ENCODE measurements around the gene WDR1.

Gene WDR1

DNA sequence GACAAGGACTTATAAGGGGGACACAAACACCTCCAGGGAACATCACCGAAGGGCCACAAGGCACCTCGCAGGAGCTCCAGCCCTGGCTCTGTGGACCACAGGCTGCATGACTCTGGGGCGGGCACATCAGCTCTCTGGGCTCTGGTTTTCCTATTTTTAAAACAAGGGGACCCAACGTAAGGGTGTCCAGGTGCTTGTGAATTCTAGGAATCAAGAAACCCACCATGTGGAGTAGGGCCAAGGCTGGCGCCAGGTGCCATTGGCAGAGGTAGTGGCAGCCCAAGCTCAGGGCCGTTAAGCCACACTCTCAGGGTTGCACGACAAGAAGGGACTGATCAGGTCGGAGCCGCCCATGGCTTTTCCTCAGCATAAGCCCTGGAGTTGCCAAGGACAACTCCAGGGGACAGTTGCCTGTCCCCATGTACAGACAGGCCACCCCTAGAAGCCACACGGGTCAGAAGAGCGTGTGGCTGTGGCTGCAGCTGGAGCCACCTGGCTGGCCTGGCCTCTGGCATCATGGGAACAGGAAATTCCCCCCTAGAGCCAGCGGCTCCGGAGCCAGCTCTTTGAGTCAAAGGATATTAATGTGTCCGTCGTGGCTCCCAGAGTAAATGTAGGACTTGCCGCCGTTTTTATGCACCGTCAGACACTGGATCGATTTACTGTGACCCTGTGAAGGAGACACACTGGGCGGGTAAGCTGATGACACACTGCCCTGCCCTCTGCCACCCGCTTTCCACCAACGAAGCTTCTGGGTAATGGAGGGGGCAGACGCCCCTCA lies 32.5 kb downstream of the WDR1 start:
- no peak for DNase-seq

DNA sequence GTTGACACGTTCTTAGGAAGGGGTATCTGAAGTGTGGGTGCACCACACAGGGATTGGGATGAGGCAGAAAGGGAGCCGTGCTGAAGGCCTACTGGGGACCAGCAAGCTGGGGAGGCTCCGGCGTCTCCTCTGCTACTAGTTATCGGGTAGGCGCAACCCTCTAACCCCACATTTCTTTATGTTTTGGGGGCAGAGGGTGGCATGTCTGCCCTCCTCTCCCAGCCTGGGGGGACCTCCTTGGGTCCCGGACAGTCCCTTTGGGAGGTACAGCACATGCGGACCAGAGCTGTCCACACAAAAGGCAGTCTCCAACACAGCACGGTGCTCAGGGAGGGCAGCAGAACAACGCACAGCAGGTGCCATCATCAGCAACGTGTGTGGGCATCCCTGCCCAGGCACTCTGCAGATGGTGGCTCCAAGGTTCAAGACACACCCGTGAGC lies 33.2 kb downstream of the WDR1 start:
- DNase-seq = no peak

- DNase-seq = no peak
Measured at GRCh38 chr4:10082459-10083272, 33.9 kb downstream of the WDR1 start.

DNA sequence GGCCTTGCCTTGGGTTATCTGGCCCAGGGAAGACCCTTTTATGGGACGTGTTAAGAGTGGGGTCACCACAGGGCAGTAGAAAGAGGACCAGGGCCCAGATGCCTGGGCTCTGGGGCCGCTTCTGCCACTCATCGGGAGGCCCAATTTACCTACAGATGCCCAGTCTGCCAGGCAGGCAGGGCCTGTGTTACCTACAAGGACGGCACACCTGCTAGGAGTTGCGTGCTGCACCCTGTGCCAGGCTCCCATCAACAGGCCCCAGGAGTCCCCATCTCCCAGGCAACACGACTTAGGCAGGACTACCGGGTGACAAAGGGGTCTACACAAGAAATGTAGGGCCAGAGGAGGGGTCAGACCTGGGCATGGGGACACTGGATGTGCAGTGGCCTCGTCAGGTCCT lies 34.6 kb downstream of the WDR1 start:
- no peak for DNase-seq

DNA sequence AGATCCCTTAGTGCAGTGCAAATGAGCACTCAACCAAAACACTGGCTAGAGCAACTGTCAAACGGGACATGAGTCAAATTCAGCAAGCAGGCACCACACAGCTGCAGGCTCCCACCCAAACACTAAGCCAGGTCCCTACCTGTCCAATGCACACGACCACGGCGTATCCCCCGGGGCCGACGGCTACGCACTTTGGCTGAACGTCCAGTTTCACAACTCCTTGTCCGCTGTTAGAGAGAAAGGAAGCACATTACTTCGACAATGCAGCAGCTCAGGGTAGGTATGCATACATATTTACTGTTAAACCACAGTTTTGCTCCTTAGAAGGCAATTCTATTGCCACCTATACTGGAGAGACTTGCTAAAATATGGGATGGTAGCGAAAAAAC lies 35.4 kb downstream of the WDR1 start:
- DNase-seq = no peak

- DNase-seq = no peak
Measured at GRCh38 chr4:10080589-10081217, 35.9 kb downstream of the WDR1 start.

DNA sequence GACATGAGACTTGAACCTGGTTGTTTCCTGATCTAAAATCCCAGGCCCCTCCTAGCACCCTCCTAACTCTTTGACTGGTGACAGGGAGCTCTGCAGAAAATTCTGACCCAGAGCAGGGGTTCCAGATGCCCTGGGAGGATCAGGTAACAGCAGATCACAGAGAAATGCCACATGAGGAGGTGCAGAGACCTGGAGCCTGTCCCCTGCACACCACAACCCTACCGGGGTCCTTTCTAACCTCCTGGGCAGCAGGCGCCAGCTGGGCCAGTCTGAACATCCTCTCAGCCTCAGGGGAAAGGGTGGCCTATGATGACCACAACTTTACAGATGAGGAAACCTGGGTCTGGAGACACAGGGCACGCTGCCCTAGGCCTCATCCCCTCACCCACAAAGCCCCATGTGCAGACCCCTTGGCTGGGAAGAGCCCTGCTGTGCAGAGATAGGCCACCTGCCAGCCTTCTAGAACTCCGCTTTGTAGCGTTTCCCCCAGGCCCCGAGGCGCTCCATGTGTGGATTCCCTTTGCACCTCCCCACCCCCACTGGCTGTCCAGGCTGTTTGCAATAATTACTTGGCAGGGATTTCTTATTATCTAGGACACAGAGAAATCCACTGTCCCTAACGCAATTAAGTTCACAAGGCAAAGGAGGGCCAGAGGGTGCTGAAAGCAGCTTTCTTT lies 36.5 kb downstream of the WDR1 start:
- DNase-seq = no peak

GRCh38 chr4:10079256-10079655 lies 37.3 kb downstream of the WDR1 start:
- no peak for DNase-seq

- DNase-seq = no peak
Measured at GRCh38 chr4:10078481-10079233, 37.9 kb downstream of the WDR1 start.

DNA sequence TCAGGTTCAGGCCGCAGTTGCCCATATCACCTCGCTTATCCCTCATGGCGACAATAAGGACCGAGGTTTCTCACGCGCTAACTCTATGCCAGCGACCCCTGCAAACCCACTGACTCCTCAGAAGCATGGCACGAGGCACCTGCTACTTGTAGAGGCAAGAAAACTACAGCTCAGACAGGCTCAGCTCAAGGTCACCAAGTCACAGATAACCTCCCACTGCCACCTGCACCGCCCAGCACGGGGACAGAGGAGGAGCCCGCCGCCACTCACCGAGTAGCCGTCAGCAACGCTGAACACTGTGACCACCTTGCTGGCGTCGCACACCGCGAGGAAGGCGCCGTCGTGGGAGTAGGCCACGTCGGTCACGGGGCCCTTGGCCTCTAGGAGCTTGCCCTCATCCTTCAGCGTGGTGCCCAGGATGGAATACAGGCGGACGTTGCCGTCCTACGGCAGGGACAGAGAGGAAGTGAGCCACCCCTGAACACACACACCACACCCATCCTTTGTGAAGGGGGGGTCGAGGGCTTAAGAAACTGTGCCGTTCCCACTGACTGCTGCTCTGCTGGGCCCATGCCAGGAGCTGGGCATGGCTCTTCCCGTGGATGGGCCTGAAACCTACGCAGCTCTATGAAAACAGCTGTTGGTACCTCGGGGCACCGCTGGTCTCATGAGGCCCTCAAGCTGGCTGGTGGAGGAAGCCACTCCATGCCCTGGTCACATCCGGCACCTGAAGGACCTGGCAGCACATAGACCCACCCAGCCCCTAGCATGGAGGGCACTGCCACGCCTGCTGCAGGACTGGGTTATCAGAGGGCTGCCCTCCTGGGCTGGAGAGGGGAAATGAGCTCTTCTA lies 38.9 kb downstream of the WDR1 start:
- DNase-seq = no peak

GRCh38 chr4:10077076-10077475 lies 39.5 kb downstream of the WDR1 start:
- DNase-seq = no peak

DNA sequence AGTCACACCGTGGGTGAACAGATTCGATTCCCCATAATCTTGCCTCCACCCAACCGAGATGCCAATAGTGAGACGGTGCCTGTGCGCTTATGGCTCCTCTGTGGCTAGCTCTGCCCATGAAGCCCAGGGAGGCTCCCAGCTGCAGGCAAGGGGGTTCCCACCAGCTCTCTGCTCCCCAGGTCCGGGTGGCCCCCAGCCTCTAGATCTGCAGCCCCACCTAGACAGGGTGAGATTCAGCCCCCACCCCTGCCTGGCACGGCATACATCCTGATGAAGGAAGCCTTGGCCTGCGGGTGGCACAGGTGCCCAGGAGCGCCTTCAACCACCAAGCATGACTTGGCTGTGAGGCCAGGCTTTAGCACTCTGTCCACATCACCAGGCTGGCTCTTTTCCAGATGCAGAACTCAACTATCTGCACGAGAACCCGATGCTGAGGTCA lies 40.6 kb downstream of the WDR1 start:
- DNase-seq = no peak

DNA sequence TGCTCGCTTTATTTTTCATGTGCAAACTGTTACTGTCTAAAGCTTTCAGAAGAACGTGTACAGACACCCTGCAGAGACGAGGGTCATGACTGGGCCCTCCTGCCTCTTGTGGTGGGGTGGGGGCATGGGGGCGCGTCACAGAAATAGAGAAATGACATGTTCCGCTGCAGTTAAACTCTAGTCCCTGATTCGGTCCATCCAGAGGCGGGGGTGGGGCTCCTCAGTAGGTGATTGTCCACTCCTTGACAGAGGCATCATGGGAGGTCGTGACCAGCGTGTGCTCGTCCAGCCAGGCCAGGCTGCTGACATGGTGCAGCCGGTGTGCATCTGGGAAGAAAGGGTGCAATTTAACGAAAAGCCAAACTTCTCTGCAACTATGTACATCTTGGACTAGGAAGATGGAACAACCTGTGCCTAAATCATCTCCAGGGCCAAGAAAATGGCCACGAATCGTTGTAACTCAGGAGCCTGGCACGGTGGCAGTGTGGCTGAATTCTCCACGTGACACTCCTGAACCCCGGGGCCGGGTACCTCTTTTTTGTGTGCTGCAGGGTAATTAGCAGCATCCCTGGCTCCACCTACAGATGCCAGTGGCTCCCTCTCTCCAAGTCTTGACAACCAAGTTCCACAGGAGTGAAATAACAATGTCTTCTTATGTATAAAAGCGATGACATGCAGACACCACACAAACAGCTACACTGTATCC lies 41.3 kb downstream of the WDR1 start:
- DNase-seq = no peak

- DNase-seq = no peak
Measured at GRCh38 chr4:10074767-10075105, 41.9 kb downstream of the WDR1 start.

GRCh38 chr4:10074076-10074766 lies 42.4 kb downstream of the WDR1 start:
- no peak for DNase-seq

GRCh38 chr4:10072420-10073017 lies 44.1 kb downstream of the WDR1 start:
- DNase-seq = no peak

GRCh38 chr4:10069075-10069642 lies 47.4 kb downstream of the WDR1 start:
- DNase-seq = no peak

GRCh38 chr4:10066670-10067651 lies 49.6 kb downstream of the WDR1 start:
- no peak for DNase-seq

All from activated naive CD4-positive, alpha-beta T cell (primary cell).